ENCODE data around the gene GRM8. TPM values are rescaled to one million over a fixed set of nuclear protein-coding genes. Genes with fewer than 3 reads are reported as not detected.

The GRM8 gene
- total and polyA plus RNA-seq, 10 of the 15 experiments (the other 5 are each of a cell fraction or from before 2014, with no cell fraction given): 0.33 to 7.1 (median 0.45) TPM; not detected in 2

DNA sequence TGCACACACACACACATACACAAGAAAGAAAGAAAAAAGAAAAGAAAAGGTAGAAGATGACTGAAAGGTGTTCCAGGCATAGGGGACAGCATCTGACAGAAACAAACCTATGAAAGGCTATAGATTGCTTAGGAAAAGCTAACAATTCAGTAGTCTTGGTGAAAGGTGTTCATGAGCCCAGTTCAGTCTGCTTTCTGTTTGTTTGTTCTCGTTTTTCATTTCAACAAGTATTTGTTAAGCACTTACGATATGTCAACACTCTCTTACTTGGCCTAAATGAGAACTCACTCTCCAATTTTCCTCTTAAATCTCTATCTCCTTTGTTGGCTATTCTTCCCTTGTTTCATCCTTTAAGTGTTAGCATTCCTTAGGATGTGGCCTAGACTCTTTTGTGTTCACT lies 133.2 kb downstream of the GRM8 start:
- Histone ChIP-seq H4K20me1 (ENCODE audit: control insufficient read depth, insufficient read depth) (no peaks in the 10 kb centered on the region), H3K4me3 (no peak overlapping the region), H2AFZ (ENCODE audit: control insufficient read depth, low read depth, low read length) (no peak overlapping the region), H3K9me3 (replicated peaks; ENCODE audit: control insufficient read depth, insufficient read depth, low read length) (no peaks in the 10 kb centered on the region), H3K4me2 (ENCODE audit: control insufficient read depth, insufficient read depth) (no peak overlapping the region), H3K9ac (ENCODE audit: control insufficient read depth, insufficient read depth, low read length) (no peak overlapping the region), H3K27me3 (replicated peaks in 1 of 2; ENCODE audit: control insufficient read depth in 2 of 2, insufficient read depth in 2 of 2, low read length in 1 of 2) (no peaks in the 10 kb centered on the region), H3K27ac (ENCODE audit: control insufficient read depth, insufficient read depth) (no peak overlapping the region), H3K36me3 (ENCODE audit: control insufficient read depth in 2 of 2, insufficient read depth in 2 of 2, low read length in 1 of 2) (no peaks in the 10 kb centered on the region), H3K79me2 (ENCODE audit: control insufficient read depth, insufficient read depth, low read length) (no peaks in the 10 kb centered on the region), H3K4me1 (ENCODE audit: control insufficient read depth, insufficient read depth, low read length) (no peaks in the 10 kb centered on the region)
- TF ChIP-seq BRCA1 (IDR thresholded peaks at IDR 0.05; ENCODE audit: low read depth, low read length): no peak
- no peak for TF ChIP-seq RFX5 (IDR thresholded peaks at IDR 0.05; ENCODE audit: low read depth, low read length)
- TF ChIP-seq, protein P1, sequence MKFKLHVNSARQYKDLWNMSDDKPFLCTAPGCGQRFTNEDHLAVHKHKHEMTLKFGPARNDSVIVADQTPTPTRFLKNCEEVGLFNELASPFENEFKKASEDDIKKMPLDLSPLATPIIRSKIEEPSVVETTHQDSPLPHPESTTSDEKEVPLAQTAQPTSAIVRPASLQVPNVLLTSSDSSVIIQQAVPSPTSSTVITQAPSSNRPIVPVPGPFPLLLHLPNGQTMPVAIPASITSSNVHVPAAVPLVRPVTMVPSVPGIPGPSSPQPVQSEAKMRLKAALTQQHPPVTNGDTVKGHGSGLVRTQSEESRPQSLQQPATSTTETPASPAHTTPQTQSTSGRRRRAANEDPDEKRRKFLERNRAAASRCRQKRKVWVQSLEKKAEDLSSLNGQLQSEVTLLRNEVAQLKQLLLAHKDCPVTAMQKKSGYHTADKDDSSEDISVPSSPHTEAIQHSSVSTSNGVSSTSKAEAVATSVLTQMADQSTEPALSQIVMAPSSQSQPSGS (IDR thresholded peaks at IDR 0.05; ENCODE audit: low read length): no peak
- TF ChIP-seq, protein P2, sequence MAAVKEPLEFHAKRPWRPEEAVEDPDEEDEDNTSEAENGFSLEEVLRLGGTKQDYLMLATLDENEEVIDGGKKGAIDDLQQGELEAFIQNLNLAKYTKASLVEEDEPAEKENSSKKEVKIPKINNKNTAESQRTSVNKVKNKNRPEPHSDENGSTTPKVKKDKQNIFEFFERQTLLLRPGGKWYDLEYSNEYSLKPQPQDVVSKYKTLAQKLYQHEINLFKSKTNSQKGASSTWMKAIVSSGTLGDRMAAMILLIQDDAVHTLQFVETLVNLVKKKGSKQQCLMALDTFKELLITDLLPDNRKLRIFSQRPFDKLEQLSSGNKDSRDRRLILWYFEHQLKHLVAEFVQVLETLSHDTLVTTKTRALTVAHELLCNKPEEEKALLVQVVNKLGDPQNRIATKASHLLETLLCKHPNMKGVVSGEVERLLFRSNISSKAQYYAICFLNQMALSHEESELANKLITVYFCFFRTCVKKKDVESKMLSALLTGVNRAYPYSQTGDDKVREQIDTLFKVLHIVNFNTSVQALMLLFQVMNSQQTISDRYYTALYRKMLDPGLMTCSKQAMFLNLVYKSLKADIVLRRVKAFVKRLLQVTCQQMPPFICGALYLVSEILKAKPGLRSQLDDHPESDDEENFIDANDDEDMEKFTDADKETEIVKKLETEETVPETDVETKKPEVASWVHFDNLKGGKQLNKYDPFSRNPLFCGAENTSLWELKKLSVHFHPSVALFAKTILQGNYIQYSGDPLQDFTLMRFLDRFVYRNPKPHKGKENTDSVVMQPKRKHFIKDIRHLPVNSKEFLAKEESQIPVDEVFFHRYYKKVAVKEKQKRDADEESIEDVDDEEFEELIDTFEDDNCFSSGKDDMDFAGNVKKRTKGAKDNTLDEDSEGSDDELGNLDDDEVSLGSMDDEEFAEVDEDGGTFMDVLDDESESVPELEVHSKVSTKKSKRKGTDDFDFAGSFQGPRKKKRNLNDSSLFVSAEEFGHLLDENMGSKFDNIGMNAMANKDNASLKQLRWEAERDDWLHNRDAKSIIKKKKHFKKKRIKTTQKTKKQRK (IDR thresholded peaks at IDR 0.05; ENCODE audit: low read depth, low read length): no peak
- no peak for TF ChIP-seq SMARCA5 (IDR thresholded peaks at IDR 0.05)
- TF ChIP-seq SIN3A (IDR thresholded peaks at IDR 0.05; ENCODE audit: low read depth, low read length): no peak
- no peak for TF ChIP-seq SPI1 (IDR thresholded peaks at IDR 0.05; ENCODE audit: borderline replicate concordance, insufficient read depth, low read depth, low read length)
- TF ChIP-seq ZBED1 (IDR thresholded peaks at IDR 0.05; ENCODE audit: borderline replicate concordance): no peak
- TF ChIP-seq, protein P3, sequence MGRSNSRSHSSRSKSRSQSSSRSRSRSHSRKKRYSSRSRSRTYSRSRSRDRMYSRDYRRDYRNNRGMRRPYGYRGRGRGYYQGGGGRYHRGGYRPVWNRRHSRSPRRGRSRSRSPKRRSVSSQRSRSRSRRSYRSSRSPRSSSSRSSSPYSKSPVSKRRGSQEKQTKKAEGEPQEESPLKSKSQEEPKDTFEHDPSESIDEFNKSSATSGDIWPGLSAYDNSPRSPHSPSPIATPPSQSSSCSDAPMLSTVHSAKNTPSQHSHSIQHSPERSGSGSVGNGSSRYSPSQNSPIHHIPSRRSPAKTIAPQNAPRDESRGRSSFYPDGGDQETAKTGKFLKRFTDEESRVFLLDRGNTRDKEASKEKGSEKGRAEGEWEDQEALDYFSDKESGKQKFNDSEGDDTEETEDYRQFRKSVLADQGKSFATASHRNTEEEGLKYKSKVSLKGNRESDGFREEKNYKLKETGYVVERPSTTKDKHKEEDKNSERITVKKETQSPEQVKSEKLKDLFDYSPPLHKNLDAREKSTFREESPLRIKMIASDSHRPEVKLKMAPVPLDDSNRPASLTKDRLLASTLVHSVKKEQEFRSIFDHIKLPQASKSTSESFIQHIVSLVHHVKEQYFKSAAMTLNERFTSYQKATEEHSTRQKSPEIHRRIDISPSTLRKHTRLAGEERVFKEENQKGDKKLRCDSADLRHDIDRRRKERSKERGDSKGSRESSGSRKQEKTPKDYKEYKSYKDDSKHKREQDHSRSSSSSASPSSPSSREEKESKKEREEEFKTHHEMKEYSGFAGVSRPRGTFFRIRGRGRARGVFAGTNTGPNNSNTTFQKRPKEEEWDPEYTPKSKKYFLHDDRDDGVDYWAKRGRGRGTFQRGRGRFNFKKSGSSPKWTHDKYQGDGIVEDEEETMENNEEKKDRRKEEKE (IDR thresholded peaks at IDR 0.05): no peak
- TF ChIP-seq ATF7 (IDR thresholded peaks at IDR 0.05; ENCODE audit: low read depth): no peak
- TF ChIP-seq, protein P4, sequence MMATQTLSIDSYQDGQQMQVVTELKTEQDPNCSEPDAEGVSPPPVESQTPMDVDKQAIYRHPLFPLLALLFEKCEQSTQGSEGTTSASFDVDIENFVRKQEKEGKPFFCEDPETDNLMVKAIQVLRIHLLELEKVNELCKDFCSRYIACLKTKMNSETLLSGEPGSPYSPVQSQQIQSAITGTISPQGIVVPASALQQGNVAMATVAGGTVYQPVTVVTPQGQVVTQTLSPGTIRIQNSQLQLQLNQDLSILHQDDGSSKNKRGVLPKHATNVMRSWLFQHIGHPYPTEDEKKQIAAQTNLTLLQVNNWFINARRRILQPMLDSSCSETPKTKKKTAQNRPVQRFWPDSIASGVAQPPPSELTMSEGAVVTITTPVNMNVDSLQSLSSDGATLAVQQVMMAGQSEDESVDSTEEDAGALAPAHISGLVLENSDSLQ (IDR thresholded peaks at IDR 0.05): no peak
- no peak for TF ChIP-seq CEBPB (IDR thresholded peaks at IDR 0.05; ENCODE audit: borderline replicate concordance in 1 of 2, low read depth in 2 of 2, low read length in 2 of 2)
- TF ChIP-seq ZNF217 (IDR thresholded peaks at IDR 0.05): no peak
- ChIA-PET CTCF (no interaction called here), RAD21 (ENCODE audit: unreplicated experiment) (no interaction called here), SMC1A (ENCODE audit: uncharacterized antibody, unreplicated experiment) (no interaction called here), POLR2A (no interaction called here)
- intact Hi-C loops (cut with micrococcal nuclease; ENCODE audit: unreplicated experiment) (no loop called here), in situ Hi-C loops (cut with MboI) (no loop called here)
- 32% methylated on average over 2 of the region's 2 CpGs for whole genome bisulfite sequencing (ENCODE audit: insufficient coverage, insufficient replicate concordance, low lambda C conversion rate, missing lambda C conversion rate)
- ATAC-seq (no peak), DNase-seq (ENCODE audit: low read depth, low spot score) (no peak), FAIRE-seq (no peak)
- no TSS peak for BruUV-seq (replicated peaks)

All from GM12878 (cell line).